Calu3 (cell line): Measurements from ENCODE around the gene TMEM108. TPM values are rescaled to one million over a fixed set of nuclear protein-coding genes. Genes with fewer than 3 reads are reported as not detected.

Experiments used
- BruUV-seq: library from RNA; stranded (reverse); fragments of 400-500 nt; replicated peaks from 2 replicates; lab custom pipeline; 2021; lab: Mats Ljungman, UMichigan
- CTCF ChIA-PET: fragments of 300-600 bp; sonication (Branson Sonifier 250); formaldehyde crosslinking; loops from one replicate; lab custom pipeline; 2022; ENCODE audit warnings: antibody characterized with exemption; lab: Charles Lee
- DNase-seq: peaks from one replicate; pipeline ENCODE4 v3.0.0; 2022
- H3K27ac Mint-ChIP-seq: one replicate; pipeline ENCODE4 v1.8.0; 2022; ENCODE audit warnings: mixed read lengths; ENCODE audit not compliant: unreplicated experiment
- H3K27me3 Mint-ChIP-seq: one replicate; pipeline ENCODE4 v1.8.0; 2022; ENCODE audit warnings: mixed read lengths; ENCODE audit not compliant: unreplicated experiment
- H3K36me3 Mint-ChIP-seq: one replicate; pipeline ENCODE4 v1.8.0; 2022; ENCODE audit warnings: mild to moderate bottlenecking, moderate library complexity, mixed read lengths; ENCODE audit not compliant: insufficient read depth, unreplicated experiment
- H3K4me1 Mint-ChIP-seq: one replicate; pipeline ENCODE4 v1.8.0; 2022; ENCODE audit warnings: mild to moderate bottlenecking, low read depth, mixed read lengths; ENCODE audit not compliant: unreplicated experiment
- H3K4me3 Mint-ChIP-seq: one replicate; pipeline ENCODE4 v1.8.0; 2022; ENCODE audit warnings: mild to moderate bottlenecking, low read depth, moderate library complexity, mixed read lengths; ENCODE audit not compliant: unreplicated experiment
- H3K9me3 Mint-ChIP-seq: one replicate; pipeline ENCODE4 v1.8.0; 2022; ENCODE audit warnings: low read depth, mixed read lengths; ENCODE audit not compliant: unreplicated experiment
- intact Hi-C: fragments of 100-400 bp; cut with micrococcal nuclease; formaldehyde crosslinking; loops from one replicate; pipeline ENCODE4 v1.10.0; 2022; ENCODE audit not compliant: unreplicated experiment
- total RNA-seq: library from RNA; stranded (reverse); gene quantifications from 2 replicates; pipeline ENCODE4 v1.2.3, GENCODE V29; 2022
- TF ChIP-seq, protein P1 (sequence below): fragments of 200-600 bp; IDR thresholded peaks from one replicate; pipeline ENCODE4 v1.8.0; 2022; ENCODE audit warnings: antibody characterized with exemption; ENCODE audit not compliant: unreplicated experiment

The TMEM108 gene
- total RNA-seq, 1 experiment from 2014 or later, result not detected

DNA sequence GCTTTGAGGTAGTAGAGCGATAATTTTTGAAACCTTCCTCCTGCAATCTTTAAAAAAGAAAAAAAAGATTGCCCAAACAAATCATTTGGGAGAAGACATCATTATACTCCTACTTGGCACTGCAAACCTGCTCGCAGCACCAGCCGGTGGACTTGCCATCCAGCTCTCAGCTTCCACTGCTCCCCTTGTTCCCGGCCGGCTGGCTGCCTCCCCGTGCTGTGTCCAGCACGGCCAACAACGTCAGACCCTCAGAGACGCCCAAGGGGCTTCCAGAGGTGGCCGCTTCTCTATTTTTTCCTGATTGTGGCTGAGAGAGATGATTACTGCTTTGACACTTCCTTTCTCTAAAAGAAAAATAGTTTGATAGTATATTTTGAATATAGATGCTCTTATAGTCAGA, 358.7 kb downstream of the TMEM108 start:
- no TSS peak for BruUV-seq
- TF ChIP-seq, protein P1, sequence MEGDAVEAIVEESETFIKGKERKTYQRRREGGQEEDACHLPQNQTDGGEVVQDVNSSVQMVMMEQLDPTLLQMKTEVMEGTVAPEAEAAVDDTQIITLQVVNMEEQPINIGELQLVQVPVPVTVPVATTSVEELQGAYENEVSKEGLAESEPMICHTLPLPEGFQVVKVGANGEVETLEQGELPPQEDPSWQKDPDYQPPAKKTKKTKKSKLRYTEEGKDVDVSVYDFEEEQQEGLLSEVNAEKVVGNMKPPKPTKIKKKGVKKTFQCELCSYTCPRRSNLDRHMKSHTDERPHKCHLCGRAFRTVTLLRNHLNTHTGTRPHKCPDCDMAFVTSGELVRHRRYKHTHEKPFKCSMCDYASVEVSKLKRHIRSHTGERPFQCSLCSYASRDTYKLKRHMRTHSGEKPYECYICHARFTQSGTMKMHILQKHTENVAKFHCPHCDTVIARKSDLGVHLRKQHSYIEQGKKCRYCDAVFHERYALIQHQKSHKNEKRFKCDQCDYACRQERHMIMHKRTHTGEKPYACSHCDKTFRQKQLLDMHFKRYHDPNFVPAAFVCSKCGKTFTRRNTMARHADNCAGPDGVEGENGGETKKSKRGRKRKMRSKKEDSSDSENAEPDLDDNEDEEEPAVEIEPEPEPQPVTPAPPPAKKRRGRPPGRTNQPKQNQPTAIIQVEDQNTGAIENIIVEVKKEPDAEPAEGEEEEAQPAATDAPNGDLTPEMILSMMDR, result no peak
- no peaks in the 10 kb centered on the region for H3K36me3 Mint-ChIP-seq
- DNase-seq, result no peak
- CTCF ChIA-PET, result interaction anchor here (1.2 kb wide), 1 partner anchor 8 kb away, joined by 3 read pairs; no protein-coding TSS in a partner anchor
- H3K27ac Mint-ChIP-seq, result no peak overlapping the region
- intact Hi-C loops, result no loop called here
- no peak overlapping the region for H3K4me3 Mint-ChIP-seq
- H3K9me3 Mint-ChIP-seq, result peaks cover 2% of the 10 kb centered on the region
- H3K27me3 Mint-ChIP-seq, result peaks cover 94% of the 10 kb centered on the region
- H3K4me1 Mint-ChIP-seq, result peaks cover 1% of the 10 kb centered on the region

GRCh38 chr3:133400006-133400515, 361.9 kb downstream of the TMEM108 start, which contains the start of gene BFSP2:
Gene BFSP2, plus strand, starts transcription at chr3:133400056. Its CDS starts 28 bp downstream, at chr3:133400084.
- CTCF ChIA-PET, result no interaction called here
- DNase-seq, result no peak
- Mint-ChIP-seq H3K4me3 (no peak within 1 kb of the TSS), H3K36me3 (no peaks in the 10 kb centered on the region), H3K4me1 (no peaks in the 10 kb centered on the region), H3K27me3 (peaks cover 73% of the 10 kb centered on the region), H3K9me3 (no peaks in the 10 kb centered on the region), H3K27ac (no peak within 1 kb of the TSS)
- no TSS peak for BruUV-seq
- TF ChIP-seq, protein P1, result no peak
- intact Hi-C loops, result no loop called here

- no peaks in the 10 kb centered on the region for H3K9me3 Mint-ChIP-seq
- no peaks in the 10 kb centered on the region for H3K4me1 Mint-ChIP-seq
- intact Hi-C loops, result no loop called here
- no peak for DNase-seq
- no peaks in the 10 kb centered on the region for H3K36me3 Mint-ChIP-seq
- no TSS peak for BruUV-seq
- no peak overlapping the region for H3K27ac Mint-ChIP-seq
- CTCF ChIA-PET, result interaction anchor here (0.8 to 1.0 kb wide), 2 partner anchors 10 to 12 kb away, joined by 3 to 6 read pairs; no protein-coding TSS in a partner anchor
- TF ChIP-seq, protein P1, result no peak
- peaks cover 74% of the 10 kb centered on the region for H3K27me3 Mint-ChIP-seq
- H3K4me3 Mint-ChIP-seq, result no peak overlapping the region
Observed at GRCh38 chr3:133401374-133402135, 363.4 kb downstream of the TMEM108 start.

- no peak overlapping the region for H3K4me3 Mint-ChIP-seq
Observed at GRCh38 chr3:133404920-133405319, 366.7 kb downstream of the TMEM108 start.

More at GRCh38 chr3:133404920-133405319, 366.7 kb downstream of the TMEM108 start:
- DNase-seq, result no peak
- H3K4me1 Mint-ChIP-seq, result no peaks in the 10 kb centered on the region
- H3K36me3 Mint-ChIP-seq, result no peaks in the 10 kb centered on the region
- H3K27me3 Mint-ChIP-seq, result peaks cover 74% of the 10 kb centered on the region
- H3K27ac Mint-ChIP-seq, result no peak overlapping the region
- intact Hi-C loops, result no loop called here
- TF ChIP-seq, protein P1, result no peak
- CTCF ChIA-PET, result interaction anchor here (0.7 to 0.8 kb wide), 3 partner anchors 8 to 383 kb away, joined by 3 read pairs; no protein-coding TSS in a partner anchor
- no peaks in the 10 kb centered on the region for H3K9me3 Mint-ChIP-seq
- no TSS peak for BruUV-seq
